CD8-positive, alpha-beta memory T cell (primary cell): ENCODE results near the gene ZNF749. TPM values are rescaled to one million over a fixed set of nuclear protein-coding genes. Genes with fewer than 3 reads are reported as not detected.
A peak's percentile ranks its signal among the peaks of the same experiment; 100 is the strongest.
"Not testable (repeated sequence)": the region's sequence is repeated elsewhere in the genome, so short reads cannot be mapped to it uniquely, and the experiment has no call there.

Source experiments
- CTCF ChIA-PET: fragments of 350-600 bp; sonication (Branson Sonifier 250); formaldehyde crosslinking; loops from one replicate; lab custom pipeline; 2021; ENCODE audit warnings: antibody characterized with exemption; lab: Charles Lee
- POLR2A ChIA-PET: fragments of 350-600 bp; sonication (Branson Sonifier 250); formaldehyde crosslinking; loops from one replicate; lab custom pipeline; 2021; ENCODE audit warnings: antibody characterized with exemption; lab: Charles Lee
- DNase-seq, 5 donors: peaks; one replicate each; pipeline versions ENCODE4 v3.0.0 to v3.0.0-alpha.2; 2020 to 2022; ENCODE audit warnings: mixed read lengths in 1 of 5
- H3K27ac ChIP-seq: one replicate; pipeline ENCODE4 v1.7.0; 2013; ENCODE audit warnings: low read depth, mild to moderate bottlenecking, low read length, moderate library complexity
- H3K27me3 ChIP-seq: 2 replicates; pipeline ENCODE4 v1.7.0; 2013; ENCODE audit warnings: low read length, mild to moderate bottlenecking; ENCODE audit not compliant: insufficient read depth, poor library complexity, severe bottlenecking
- H3K36me3 ChIP-seq: 2 replicates; pipeline ENCODE4 v1.7.0; 2013; ENCODE audit warnings: mild to moderate bottlenecking, low read length, moderate library complexity; ENCODE audit not compliant: insufficient read depth
- H3K4me1 ChIP-seq: 2 replicates; pipeline ENCODE4 v1.7.0; 2013; ENCODE audit warnings: mild to moderate bottlenecking, low read length, moderate library complexity; ENCODE audit not compliant: insufficient read depth
- H3K4me3 ChIP-seq: 2 replicates; pipeline ENCODE4 v1.7.0; 2013; ENCODE audit warnings: mild to moderate bottlenecking, low read length
- H3K9me3 ChIP-seq: 2 replicates; pipeline ENCODE4 v1.7.0; 2013; ENCODE audit warnings: mild to moderate bottlenecking, low read length
- H3K27ac Mint-ChIP-seq, 8 donors: one replicate each; pipeline ENCODE4 v1.8.0; 2020 to 2021; ENCODE audit warnings: mixed read lengths in 8 of 8, mild to moderate bottlenecking in 6 of 8, inconsistent platforms in 3 of 8, moderate library complexity in 3 of 8
- H3K27me3 Mint-ChIP-seq, 2 donors: one replicate each; pipeline ENCODE4 v1.8.0; 2020 to 2021; ENCODE audit warnings: mixed read lengths in 2 of 2, mild to moderate bottlenecking in 1 of 2, moderate library complexity in 1 of 2
- H3K36me3 Mint-ChIP-seq, 3 donors: one replicate each; pipeline ENCODE4 v1.8.0; 2020 to 2021; ENCODE audit warnings: mixed read lengths in 3 of 3, inconsistent platforms in 1 of 3, mild to moderate bottlenecking in 1 of 3
- H3K4me1 Mint-ChIP-seq, 3 donors: one replicate each; pipeline ENCODE4 v1.8.0; 2020 to 2021; ENCODE audit warnings: mixed read lengths in 3 of 3, inconsistent platforms in 1 of 3, mild to moderate bottlenecking in 1 of 3
- H3K4me3 Mint-ChIP-seq, 7 donors: one replicate each; pipeline ENCODE4 v1.8.0; 2020 to 2021; ENCODE audit warnings: mixed read lengths in 7 of 7, mild to moderate bottlenecking in 6 of 7, moderate library complexity in 4 of 7, inconsistent platforms in 2 of 7
- H3K9me3 Mint-ChIP-seq, 5 donors: one replicate each; pipeline ENCODE4 v1.8.0; 2020 to 2022; ENCODE audit warnings: mixed read lengths in 5 of 5, mild to moderate bottlenecking in 3 of 5, moderate library complexity in 2 of 5, inconsistent platforms in 1 of 5
- polyA plus RNA-seq: library from polyadenylated mRNA; unstranded; fragments of 300-500 nt; fragmentation: Illumina TruSeq; gene quantifications from one replicate; pipeline ENCODE4 v1.2.3, GENCODE V29; 2021
- total RNA-seq, 2 experiments: library from RNA; stranded (reverse); gene quantifications; one replicate each; pipeline ENCODE4 v1.2.3, GENCODE V29; 2021

Gene ZNF749
- total and polyA plus RNA-seq, 3 experiments from 2014 or later = 4.1 to 32.7 (median 29.9) TPM

DNA sequence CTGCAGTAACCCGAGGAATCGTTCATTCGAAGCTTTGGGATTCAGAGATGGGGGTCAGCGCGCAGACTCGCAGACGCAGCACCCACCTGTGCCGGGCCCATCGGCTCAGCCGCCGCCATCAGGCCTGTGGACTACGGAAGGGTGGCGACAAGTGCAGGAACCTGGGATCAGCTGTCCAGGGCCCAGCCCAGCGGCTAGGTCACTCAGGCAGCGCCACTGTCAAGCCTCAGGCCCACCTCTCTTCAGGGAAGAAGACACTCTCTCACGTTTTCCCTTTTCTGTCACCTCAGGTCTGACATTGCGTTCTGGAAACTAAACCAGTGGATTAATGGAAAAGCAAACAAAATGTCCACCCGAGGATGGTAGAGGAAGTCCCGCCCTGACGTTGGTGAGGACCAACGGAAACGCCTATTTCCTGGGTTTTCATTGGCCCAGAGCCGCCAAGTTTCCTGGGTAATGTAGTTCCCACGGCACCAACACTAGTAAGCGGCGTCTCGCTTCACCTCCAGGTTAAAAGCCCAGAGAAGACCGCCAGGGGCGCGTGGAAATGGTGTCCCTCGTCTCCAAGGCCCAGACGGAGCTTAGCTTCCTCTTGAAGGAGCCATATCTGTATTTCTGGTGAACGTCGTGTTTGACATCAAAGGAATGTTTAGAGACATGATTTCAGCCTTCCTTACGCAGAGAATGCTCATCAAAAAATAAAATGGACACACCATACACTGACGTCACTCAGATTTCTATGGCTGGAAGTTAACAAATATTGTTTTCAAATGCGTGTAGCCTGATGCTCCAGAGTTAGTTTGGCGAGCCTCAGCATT lies 42.3 kb downstream of the ZNF749 start, which contains the start of gene ZNF772:
TSS of gene ZNF772 (minus strand) at position 376 of the 818 bp plus-strand sequence. CDS start at position 119, 257 bp downstream.
- POLR2A ChIA-PET = interaction anchor here (0.6 to 1.4 kb wide), 4 partner anchors 10 to 237 kb away, joined by 3 read pairs; partner anchors contain the start of genes TRAPPC2B, ZNF419, ZNF547 and ZNF773
- peaks cover 23 to 60% (median 51%) of the 10 kb centered on the region in 3 donors for H3K36me3 Mint-ChIP-seq
- H3K36me3 ChIP-seq = peaks cover 25% of the 10 kb centered on the region

DNA sequence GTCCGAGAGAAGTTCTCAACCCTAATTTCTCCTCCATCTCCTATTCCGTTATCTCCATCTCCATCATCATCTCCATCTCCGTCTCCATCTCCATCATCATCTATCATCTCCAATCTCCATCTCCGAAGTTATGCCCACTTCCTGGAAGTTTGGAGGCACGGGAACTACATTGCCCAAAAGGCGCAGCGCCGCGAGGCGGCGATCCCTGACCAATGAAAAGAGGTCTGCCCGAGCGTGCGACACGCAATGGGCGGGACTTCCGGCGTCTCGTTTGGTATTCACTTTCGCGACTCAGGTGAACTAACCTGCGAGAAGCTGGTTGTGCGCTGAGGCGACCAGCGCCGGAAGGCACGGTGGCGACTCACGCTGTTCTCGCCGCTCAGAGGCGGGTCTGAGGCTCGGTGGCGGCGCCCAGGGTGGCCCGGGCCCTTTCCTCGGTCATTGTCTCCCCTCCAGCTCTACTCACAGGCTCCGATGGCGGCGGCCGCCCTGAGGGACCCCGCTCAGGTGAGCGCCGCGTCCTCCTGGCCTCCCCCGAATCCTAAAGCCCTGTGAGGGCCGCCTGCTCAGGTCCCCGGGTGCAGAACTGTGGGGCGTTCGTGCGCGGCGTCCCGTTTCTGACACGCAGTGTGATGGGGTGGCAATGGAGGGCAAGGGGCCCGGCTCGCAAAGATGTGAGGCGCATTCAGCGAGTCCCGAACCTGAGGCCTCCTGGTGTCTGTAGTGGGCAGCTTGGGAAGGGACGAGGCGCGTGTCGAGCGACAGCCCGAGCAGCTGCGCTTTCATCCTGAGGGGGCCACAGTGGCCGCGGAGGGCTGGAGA lies 52.6 kb downstream of the ZNF749 start, which contains the start of gene ZNF419:
TSS of gene ZNF419 (plus strand) at position 274 of the 822 bp plus-strand sequence. CDS start at position 475, 201 bp downstream.
- Mint-ChIP-seq H3K36me3 (peaks cover 22 to 57% (median 40%) of the 10 kb centered on the region in 3 donors), H3K9me3 (peaks cover 13 to 39% (median 27%) of the 10 kb centered on the region in 5 donors), H3K4me1 (peaks cover 20 to 23% (median 22%) of the 10 kb centered on the region in 3 donors), H3K4me3 (peak within 1 kb of the TSS; percentile 59 to 92 (median 73)), H3K27me3 (peaks cover 7 to 13% of the 10 kb centered on the region in 2 donors), H3K27ac (peak within 1 kb of the TSS; percentile 57 to 96 (median 84))
- Histone ChIP-seq H3K27ac (peak within 1 kb of the TSS; percentile 69), H3K36me3 (peaks cover 15% of the 10 kb centered on the region), H3K4me3 (peak within 1 kb of the TSS; percentile 72)
- peak; percentile 85 to 96 (median 89) for DNase-seq
- H3K27me3 ChIP-seq, CTCF ChIA-PET, H3K9me3 ChIP-seq, H3K4me1 ChIP-seq: not testable (repeated sequence)
- POLR2A ChIA-PET = interaction anchor here (1.0 kb wide), 2 partner anchors 10 to 12 kb away, joined by 3 to 5 read pairs; partner anchors contain the start of genes ZNF772 and ZNF773

More for the DNA sequence above, 42.3 kb downstream of the ZNF749 start, which contains the start of gene ZNF772:
- peak within 1 kb of the TSS; percentile 49 for H3K27ac ChIP-seq
- Mint-ChIP-seq H3K9me3 (peaks cover 39 to 80% (median 68%) of the 10 kb centered on the region in 5 donors), H3K4me3 (peak within 1 kb of the TSS; percentile 78 to 94 (median 91)), H3K27ac (peak within 1 kb of the TSS; percentile 3 to 95 (median 91)), H3K27me3 (peaks cover 1 to 11% of the 10 kb centered on the region in 2 donors), H3K4me1 (peaks cover 11 to 25% (median 23%) of the 10 kb centered on the region in 3 donors)
- peak within 1 kb of the TSS; percentile 95 for H3K4me3 ChIP-seq
- CTCF ChIA-PET = interaction anchor here (1.0 to 1.4 kb wide), 2 partner anchors 89 to 204 kb away, joined by 3 read pairs; partner anchors contain the start of gene ZNF551
- H3K9me3 ChIP-seq = peaks cover 46% of the 10 kb centered on the region
- H3K4me1 ChIP-seq = peaks cover 8% of the 10 kb centered on the region
- DNase-seq = peak; percentile 69 to 94 (median 83)
- H3K27me3 ChIP-seq = no peaks in the 10 kb centered on the region

DNA sequence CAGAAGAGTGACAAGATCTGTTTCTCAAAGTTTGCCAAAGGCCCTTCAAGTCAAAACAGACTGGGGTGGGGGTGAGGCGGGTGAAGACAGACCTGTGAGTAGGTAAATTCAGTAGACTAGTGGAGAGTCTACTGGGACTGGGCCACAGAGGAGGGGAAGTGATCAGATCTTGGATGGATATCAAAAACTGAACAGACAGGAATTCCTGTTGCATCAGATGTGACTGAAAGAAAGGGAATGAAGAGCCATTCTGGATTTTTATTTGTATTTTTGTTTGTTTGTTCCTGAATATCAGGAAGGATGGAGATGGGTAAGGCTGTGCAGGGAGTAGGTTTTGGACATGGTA lies 53.1 kb downstream of the ZNF749 start:
- CTCF ChIA-PET, H3K9me3 ChIP-seq, POLR2A ChIA-PET, H3K27me3 ChIP-seq, H3K27ac ChIP-seq, DNase-seq, H3K4me1 ChIP-seq: not testable (repeated sequence)
- Mint-ChIP-seq H3K27ac (peak overlapping the region in 6 of 8 donors; percentile 6 to 81 (median 56)), H3K36me3 (peaks cover 26 to 63% (median 46%) of the 10 kb centered on the region in 3 donors), H3K9me3 (peaks cover 15 to 44% (median 30%) of the 10 kb centered on the region in 5 donors), H3K4me1 (peaks cover 20 to 23% (median 22%) of the 10 kb centered on the region in 3 donors), H3K4me3 (peak overlapping the region; percentile 46 to 92 (median 73)), H3K27me3 (peaks cover 7 to 13% of the 10 kb centered on the region in 2 donors)
- Histone ChIP-seq H3K36me3 (peaks cover 21% of the 10 kb centered on the region), H3K4me3 (peak overlapping the region; percentile 4)

Other genes starting within 250 kb of the ZNF749 start
- gene ZNF264, start 243.8 kb upstream of the ZNF749 start, total RNA-seq = 10 to 100 TPM; 26.6 to 27.8 TPM
- 13.0 TPM for gene ZNF264, start 243.8 kb upstream of the ZNF749 start, polyA plus RNA-seq
- 1 to 10 TPM; 1.3 to 2.7 TPM for gene AURKC, start 204.3 kb upstream of the ZNF749 start, total RNA-seq
- not detected for gene AURKC, start 204.3 kb upstream of the ZNF749 start, polyA plus RNA-seq
- 10 to 100 TPM; 11.1 to 11.7 TPM for gene ZNF805, start 194.7 kb upstream of the ZNF749 start, total RNA-seq
- gene ZNF805, start 194.7 kb upstream of the ZNF749 start, polyA plus RNA-seq = 4.0 TPM
- gene ZNF460, start 154.8 kb upstream of the ZNF749 start, total RNA-seq = 10 to 100 TPM; 45.5 to 52.0 TPM
- 7.5 TPM for gene ZNF460, start 154.8 kb upstream of the ZNF749 start, polyA plus RNA-seq
- gene ZNF543, start 114.9 kb upstream of the ZNF749 start, total RNA-seq = 1 to 10 TPM; 9.0 to 9.3 TPM
- gene ZNF543, start 114.9 kb upstream of the ZNF749 start, polyA plus RNA-seq = 6.0 TPM
- gene ZNF304, start 84.1 kb upstream of the ZNF749 start, total RNA-seq = 10 to 100 TPM in 1 of 2 experiments, 1 to 10 TPM in 1; 9.4 to 10.3 TPM
- 3.2 TPM for gene ZNF304, start 84.1 kb upstream of the ZNF749 start, polyA plus RNA-seq
- 1 to 10 TPM; 7.0 to 7.7 TPM for gene TRAPPC2B, start 71.8 kb upstream of the ZNF749 start, total RNA-seq
- 22.5 TPM for gene TRAPPC2B, start 71.8 kb upstream of the ZNF749 start, polyA plus RNA-seq
- gene ZNF547, start 71.8 kb upstream of the ZNF749 start, total RNA-seq = 1 to 10 TPM; 2.2 to 3.3 TPM
- 1.7 TPM for gene ZNF547, start 71.8 kb upstream of the ZNF749 start, polyA plus RNA-seq
- 10 to 100 TPM; 19.2 to 19.5 TPM for gene ZNF548, start 45.5 kb upstream of the ZNF749 start, total RNA-seq
- 19.9 TPM for gene ZNF548, start 45.5 kb upstream of the ZNF749 start, polyA plus RNA-seq
- 10 to 100 TPM; 11.5 to 17.0 TPM for gene ZNF17, start 24.2 kb upstream of the ZNF749 start, total RNA-seq
- gene ZNF17, start 24.2 kb upstream of the ZNF749 start, polyA plus RNA-seq = 6.5 TPM
- gene VN1R1, start 21.8 kb downstream of the ZNF749 start, total RNA-seq = under 1 TPM; 0.24 to 0.27 TPM
- gene VN1R1, start 21.8 kb downstream of the ZNF749 start, polyA plus RNA-seq = not detected
- gene ZNF772, start 42.2 kb downstream of the ZNF749 start, total RNA-seq = 1 to 10 TPM; 6.3 to 7.3 TPM
- gene ZNF772, start 42.2 kb downstream of the ZNF749 start, polyA plus RNA-seq = 0.92 TPM
- 1 to 10 TPM; 7.3 to 9.1 TPM for gene ZNF419, start 52.4 kb downstream of the ZNF749 start, total RNA-seq
- 9.5 TPM for gene ZNF419, start 52.4 kb downstream of the ZNF749 start, polyA plus RNA-seq
- 1 to 10 TPM; 7.6 to 8.1 TPM for gene ZNF773, start 64.6 kb downstream of the ZNF749 start, total RNA-seq
- 14.5 TPM for gene ZNF773, start 64.6 kb downstream of the ZNF749 start, polyA plus RNA-seq
- gene ZNF549, start 92.0 kb downstream of the ZNF749 start, total RNA-seq = 1 to 10 TPM; 6.9 to 7.0 TPM
- gene ZNF549, start 92.0 kb downstream of the ZNF749 start, polyA plus RNA-seq = 8.7 TPM
- gene ZNF550, start 124.5 kb downstream of the ZNF749 start, total RNA-seq = 10 to 100 TPM in 1 of 2 experiments, 1 to 10 TPM in 1; 9.6 to 10.3 TPM
- 13.5 TPM for gene ZNF550, start 124.5 kb downstream of the ZNF749 start, polyA plus RNA-seq
- gene ZNF416, start 143.6 kb downstream of the ZNF749 start, total RNA-seq = 1 to 10 TPM; 5.9 to 6.6 TPM
- 6.3 TPM for gene ZNF416, start 143.6 kb downstream of the ZNF749 start, polyA plus RNA-seq
- gene ZIK1, start 148.8 kb downstream of the ZNF749 start, total RNA-seq = 10 to 100 TPM in 1 of 2 experiments, 1 to 10 TPM in 1; 9.7 to 10.9 TPM
- gene ZIK1, start 148.8 kb downstream of the ZNF749 start, polyA plus RNA-seq = 7.6 TPM
- 10 to 100 TPM; 10.5 to 12.6 TPM for gene ZNF530, start 164.6 kb downstream of the ZNF749 start, total RNA-seq
- 6.2 TPM for gene ZNF530, start 164.6 kb downstream of the ZNF749 start, polyA plus RNA-seq
- 10 to 100 TPM; 19.1 to 22.1 TPM for gene ZNF134, start 178.9 kb downstream of the ZNF749 start, total RNA-seq
- gene ZNF134, start 178.9 kb downstream of the ZNF749 start, polyA plus RNA-seq = 14.3 TPM
- gene ZNF211, start 197.8 kb downstream of the ZNF749 start, total RNA-seq = 10 to 100 TPM; 12.1 TPM
- 17.9 TPM for gene ZNF211, start 197.8 kb downstream of the ZNF749 start, polyA plus RNA-seq
- gene ZSCAN4, start 233.6 kb downstream of the ZNF749 start, total RNA-seq = not detected
- gene ZSCAN4, start 233.6 kb downstream of the ZNF749 start, polyA plus RNA-seq = not detected
- gene ZNF551, start 246.7 kb downstream of the ZNF749 start, total RNA-seq = 10 to 100 TPM; 14.5 to 15.6 TPM
- gene ZNF551, start 246.7 kb downstream of the ZNF749 start, polyA plus RNA-seq = 7.8 TPM